SHP77 treated with DMSO at 0.1 percent for 48 hours (cell line): ENCODE results near the gene GTPBP1.

Experiments used
- DNase-seq: peaks from one replicate; lab custom pipeline; 2025; lab: John Stamatoyannopoulos, UW

The GTPBP1 gene

GRCh38 chr22:38741166-38741565 is 35.4 kb downstream of the GTPBP1 start:
- DNase-seq, result no peak

DNA sequence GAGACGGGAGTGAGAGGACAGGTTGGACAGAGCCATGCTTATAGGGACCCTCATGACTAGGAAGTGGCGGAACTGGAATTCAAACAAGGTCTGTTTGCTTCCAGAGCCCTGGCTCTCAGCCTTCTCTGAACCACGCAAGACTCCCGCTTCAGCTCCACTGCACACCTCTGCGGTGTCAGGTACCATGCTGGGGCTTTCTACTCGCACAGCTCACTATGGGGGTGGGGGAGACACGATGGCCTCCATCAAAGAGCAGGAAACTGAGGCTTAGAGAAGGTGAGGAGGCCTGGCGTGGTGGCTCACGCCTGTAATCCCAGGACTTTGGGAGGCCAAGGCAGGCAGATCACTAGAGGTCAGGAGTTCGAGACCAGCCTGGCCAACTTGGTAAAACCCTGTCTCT is 35.8 kb downstream of the GTPBP1 start:
- DNase-seq, result no peak

- no peak for DNase-seq
Measured at GRCh38 chr22:38742176-38742942, 36.6 kb downstream of the GTPBP1 start.

- no peak for DNase-seq
Measured at GRCh38 chr22:38744981-38745380, 39.2 kb downstream of the GTPBP1 start.

DNA sequence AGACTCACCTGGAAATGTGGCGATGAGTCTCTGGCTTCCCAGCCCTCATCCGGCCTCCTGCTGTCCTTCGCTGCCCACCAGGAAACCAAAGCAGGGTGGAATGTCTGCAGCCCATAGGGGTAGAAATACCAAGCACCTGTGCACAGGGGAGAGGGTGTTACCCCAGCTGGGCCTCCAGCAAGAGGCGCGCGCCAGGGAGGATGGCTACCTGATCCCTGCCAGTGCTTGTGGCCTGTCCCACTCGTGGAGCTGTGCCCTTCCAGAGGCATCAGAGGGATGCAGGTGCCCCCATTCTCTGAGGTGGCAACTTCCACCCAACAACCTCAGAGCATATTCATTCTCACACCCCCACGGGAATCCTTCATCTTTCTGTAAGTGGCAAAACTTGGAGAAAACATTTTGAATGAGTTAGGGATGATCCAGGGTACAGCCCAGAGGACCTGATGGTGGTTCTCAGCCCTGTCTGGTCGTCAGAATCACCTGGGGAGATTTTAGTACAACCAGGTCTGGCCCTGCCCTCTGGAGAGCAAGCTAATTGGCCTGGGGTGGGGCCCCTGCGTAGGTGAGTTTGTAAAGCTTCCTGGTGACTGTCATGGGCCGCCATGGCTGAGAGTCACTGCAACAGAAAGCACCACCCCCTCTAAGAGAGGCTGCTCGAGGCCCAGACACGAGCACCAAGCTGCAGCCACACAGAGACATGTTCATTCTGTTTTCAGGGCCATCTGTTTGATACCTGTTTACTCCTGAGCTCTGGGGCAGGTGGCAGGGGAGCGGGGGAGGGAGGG is 40.1 kb downstream of the GTPBP1 start:
- no peak for DNase-seq

- no peak for DNase-seq
Measured at GRCh38 chr22:38748487-38749136, 42.9 kb downstream of the GTPBP1 start.

DNA sequence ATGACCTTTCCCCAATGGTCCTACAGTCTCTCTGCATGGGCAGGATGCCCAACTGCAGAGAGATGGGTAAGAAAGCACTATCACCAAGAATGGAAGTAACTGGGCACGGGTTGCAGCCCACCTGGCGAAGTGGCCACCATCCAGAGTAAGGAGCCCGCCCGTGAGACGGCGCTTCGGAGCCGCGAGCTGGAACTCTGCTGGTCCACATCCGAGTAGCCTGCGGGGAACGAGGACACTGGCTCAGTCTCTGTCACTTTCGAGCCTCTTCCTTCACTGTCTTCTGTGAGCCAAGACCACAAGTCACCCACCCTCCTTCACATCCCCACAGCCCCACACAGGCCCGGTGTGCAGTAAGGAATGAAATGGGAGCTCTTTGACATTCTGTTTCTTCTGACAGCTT is 44.4 kb downstream of the GTPBP1 start:
- DNase-seq, result no peak

DNA sequence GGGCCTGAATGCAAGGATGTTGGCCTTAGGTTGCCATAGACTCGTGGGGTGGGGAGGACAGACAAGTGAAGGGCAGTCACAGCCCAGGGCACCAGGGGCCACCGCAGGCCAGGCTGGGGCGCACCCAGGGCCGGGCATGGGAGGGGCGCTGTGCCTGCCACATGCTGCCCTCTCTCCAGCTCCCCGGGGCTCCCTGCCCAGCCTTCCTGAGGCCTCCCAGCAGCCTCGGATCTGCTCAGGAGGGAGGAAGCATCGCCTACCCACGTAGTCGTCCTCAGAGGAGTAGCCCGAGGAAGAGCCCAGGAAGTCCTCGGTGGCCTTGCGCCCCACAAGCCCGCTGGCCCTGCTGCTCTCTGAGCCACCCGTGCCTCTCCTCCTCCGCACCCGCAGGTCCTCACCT is 44.9 kb downstream of the GTPBP1 start:
- no peak for DNase-seq

DNA sequence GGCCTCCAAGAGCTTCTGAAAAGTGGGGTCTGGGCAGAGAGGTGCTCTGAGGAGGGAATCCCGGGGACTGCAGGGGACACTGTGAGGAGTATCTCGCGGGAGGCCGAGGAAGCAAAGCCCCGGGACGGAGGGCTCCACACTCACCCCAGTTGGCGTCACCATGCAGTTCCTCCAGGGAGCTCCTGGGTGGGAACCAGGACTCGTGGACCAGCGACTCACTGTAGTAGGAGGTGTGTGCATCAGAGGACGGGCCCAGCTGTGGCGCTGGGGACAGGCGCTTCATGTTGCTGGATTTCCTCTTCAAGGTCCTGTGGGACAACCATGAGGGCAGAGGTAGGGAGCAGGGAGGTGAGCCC is 45.3 kb downstream of the GTPBP1 start:
- DNase-seq, result no peak

DNA sequence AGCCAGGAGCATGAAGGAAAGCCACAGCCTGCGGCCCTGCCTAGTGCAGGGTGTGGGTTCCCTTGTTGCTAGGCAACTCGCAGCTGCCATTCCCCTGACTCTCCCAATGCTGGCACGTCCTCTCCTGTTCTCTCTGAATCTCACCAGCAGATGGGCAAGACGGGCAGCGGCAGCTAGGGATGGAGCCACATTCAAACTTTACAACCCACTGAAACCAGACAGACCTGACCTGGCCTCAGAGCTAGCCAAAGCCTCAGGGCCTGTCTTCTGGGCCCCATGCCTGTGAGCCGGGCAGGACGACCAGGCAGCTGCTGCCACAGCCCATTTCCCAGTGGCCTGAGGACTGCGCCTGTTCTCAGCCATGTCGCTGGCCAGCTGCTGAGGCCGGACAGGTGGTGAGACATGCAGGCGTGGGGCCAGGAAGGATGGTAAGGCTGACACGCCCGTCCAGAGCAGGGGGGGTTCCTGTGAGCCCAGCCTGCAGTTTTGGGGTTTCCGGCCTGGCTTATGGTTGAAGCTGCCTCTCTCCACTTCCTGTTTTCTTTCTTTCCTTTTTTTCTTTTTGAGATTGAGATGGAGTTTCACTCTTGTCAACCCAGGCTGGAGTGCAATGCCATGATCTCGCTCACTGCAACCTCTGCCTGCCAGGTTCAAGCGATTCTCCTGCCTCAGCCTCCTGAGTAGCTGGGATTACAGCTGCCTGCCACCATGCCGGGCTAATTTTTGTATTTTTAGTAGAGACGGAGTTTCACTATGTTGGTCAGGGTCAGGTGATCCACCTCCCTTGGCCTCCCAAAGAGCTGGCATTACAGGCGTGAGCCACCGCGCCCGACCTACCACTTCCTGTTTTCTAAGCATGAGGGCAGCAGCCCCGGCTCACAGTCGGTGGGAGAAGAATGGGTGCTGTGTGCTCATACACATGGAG is 45.9 kb downstream of the GTPBP1 start:
- DNase-seq, result peak; percentile 62

DNA sequence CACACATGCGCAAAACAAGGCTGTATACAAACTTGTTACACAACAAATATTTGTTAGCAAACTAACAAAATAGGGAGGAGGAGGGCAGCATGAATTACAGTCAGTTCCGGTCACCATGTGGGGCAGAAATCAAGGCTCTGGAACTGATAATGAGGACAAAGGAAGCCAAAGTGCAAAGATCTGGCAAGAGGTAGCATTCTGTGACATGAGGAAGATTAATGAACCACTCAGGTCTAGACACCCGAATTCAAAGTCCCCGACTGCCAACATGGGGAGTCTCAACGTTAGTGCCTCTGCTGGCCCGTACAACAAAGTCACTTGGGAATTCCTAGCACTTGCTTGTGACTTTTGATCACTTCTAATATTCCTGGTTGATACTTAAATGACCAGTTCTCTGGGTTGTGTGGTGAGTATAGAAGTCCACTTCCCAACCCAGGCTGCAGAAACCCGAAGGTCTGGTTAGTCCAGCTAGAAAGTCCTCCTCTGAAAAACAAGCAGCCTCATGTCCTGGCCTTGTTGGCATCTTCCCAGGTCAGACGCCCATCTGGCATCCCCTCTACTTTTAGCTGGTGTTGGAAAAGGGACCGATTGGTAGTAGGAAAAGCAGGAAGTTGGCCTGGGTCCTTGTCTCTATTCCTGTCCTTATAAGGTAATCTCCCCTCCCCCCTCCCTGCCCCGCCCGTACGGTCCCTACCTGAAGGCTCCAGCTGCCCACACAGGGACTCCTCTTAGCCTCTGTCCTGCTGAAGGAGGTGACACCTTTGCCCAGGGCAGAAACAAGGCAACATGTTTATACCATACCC is 48.4 kb downstream of the GTPBP1 start:
- DNase-seq, result peak; percentile 64

- DNase-seq, result no peak
Measured at GRCh38 chr22:38754751-38755154, 49.0 kb downstream of the GTPBP1 start.

DNA sequence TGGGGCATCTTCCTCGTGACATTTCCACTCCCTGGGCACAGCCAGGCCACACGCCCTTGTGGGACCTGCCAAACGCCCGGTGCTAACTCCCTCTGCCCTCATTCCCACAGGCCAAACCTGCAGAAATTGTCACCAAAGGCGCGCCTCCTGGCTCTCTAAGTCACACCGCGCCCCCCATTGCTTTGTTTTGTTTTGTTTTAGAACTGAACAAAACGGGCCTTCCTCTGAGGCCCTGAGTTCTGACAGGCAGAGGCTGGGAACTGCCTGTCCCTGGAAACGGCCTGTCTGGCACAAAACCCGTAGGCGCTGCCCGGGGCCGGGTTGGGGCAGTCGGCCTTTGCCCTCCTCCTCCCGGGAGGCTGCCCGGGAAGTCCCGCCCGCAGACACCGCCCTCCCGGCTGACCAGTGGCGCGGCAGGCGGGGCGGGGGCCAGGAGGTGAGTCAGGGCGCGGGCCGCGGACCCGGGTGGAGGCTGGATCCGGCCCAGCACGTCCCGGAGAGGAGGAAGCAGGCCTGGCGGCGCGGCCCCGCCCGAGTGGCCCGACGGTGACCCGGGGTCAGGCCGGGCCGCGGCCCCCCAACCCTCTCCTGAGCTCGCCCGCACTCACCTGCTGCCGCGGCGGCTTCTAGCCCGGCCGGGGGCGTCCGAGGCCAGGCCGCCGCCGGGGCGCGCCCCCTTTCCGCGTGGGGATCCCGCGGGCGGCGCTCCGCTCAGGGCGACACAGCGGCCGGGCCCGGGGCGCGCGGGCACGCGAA is 49.6 kb downstream of the GTPBP1 start:
- DNase-seq, result no peak

DNA sequence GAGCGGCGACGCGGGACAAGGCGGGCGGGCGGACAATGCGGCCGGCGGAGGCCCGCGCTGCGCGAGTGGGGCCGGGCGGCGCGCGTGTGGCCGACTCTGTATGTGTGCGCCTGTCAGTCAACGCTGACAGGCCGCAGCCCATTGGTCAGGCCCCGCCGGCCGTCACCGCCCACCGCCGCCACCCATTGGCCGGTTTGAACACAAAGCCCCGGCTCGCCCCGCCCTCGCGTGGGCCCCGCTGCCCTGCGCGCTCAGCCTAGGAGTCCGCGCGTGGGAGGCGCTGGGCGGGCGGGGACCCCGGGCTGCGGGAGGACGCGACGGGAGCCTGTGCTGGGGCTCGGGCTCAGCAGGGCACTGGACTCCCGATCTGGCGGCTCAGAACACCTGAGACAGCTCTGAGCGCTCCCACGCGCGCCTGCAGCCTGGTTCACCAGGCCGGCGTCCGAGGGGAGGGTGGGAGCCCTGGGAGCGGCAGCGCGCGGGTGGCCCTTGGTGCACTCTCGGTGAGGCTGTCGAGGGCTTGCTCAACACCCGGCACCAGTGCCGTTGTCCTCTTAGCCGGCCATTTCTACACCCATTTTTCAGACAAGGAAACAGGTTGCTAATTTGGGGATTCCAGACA is 50.3 kb downstream of the GTPBP1 start, which contains the start of gene SUN2:
Gene SUN2, minus strand, starts transcription at position 88 of the 622 bp plus-strand sequence. CDS start 3,370 bp downstream, outside the sequence.
- no peak for DNase-seq

- no peak for DNase-seq
Measured at GRCh38 chr22:38756711-38757463, 51.1 kb downstream of the GTPBP1 start.

- no peak for DNase-seq
Measured at GRCh38 chr22:38757464-38757757, 51.7 kb downstream of the GTPBP1 start.

DNA sequence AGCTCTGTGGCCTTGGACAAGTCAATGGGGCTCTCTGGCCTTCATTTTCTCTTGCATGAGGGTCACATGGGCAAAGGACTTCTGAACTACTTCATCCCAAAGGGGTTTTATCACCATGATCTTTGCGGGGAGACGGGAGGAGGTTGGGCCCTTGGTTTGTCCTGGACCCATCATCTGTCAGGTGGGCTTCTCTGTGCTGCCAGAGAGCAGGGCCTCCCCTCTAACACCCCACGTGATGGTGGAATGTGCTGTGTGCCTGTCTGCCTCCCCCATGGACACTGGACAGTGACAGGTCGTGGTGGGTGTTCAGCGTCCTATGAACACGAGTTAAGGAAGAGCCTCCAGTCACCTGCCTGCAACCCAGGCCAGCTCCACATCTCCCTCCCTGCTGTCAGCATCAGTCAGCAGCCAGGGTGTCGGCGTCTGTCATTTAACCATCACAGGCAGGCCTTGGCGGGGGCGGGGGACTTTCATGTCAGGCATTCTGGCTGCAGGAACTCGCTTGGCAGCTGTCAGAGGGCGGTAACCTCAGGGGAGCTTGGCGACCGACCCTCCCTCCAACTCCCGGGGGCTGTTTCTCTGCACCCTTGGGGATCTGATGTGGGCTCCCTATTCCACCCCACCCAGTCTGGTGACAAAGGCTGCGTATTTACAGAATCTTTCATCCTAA is 52.7 kb downstream of the GTPBP1 start:
- no peak for DNase-seq

DNA sequence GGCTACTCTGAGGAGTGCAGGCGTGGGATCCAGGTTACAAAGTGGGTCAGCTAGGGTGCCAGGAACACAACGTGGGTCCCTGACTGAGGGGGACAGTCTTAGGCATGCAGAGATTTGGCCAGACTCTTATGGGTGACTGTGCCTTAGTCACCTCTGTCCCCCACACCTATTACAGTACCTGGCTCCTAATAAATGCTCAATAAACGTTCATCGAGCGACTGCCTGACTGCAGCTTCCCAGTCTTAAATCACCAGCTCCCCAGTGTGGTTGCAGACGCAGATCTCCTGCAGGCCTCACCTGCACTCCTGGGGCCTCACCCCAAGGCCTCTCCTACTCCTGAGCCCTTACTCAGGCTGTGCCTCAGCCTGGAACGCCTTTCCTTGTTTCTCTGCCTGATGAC is 53.3 kb downstream of the GTPBP1 start:
- no peak for DNase-seq
